ENCODE data around the gene ADAMTS6. TPM values are rescaled to one million over a fixed set of nuclear protein-coding genes. Genes with fewer than 3 reads are reported as not detected.
"Not testable (repeated sequence)": the region's sequence is repeated elsewhere in the genome, so short reads cannot be mapped to it uniquely, and the experiment has no call there.

ADAMTS6 gene
- total RNA-seq, 4 donors from 2014 or later: 0.05 to 0.49 (median 0.31) TPM

GRCh38 chr5:65190328-65191053 is 291.2 kb downstream of the ADAMTS6 start:
- intact Hi-C loops (cut with DNase I; ENCODE audit: low total_unique reads) (no loop called here), in situ Hi-C loops (cut with MboI; ENCODE audit: low sequenced_read_pairs in 4 of 4) (no loop called here)
- H3K4me1 ChIP-seq: no peaks in the 10 kb centered on the region
- no peaks in the 10 kb centered on the region for H3K9me3 ChIP-seq
- no peak overlapping the region for H3K4me3 ChIP-seq
- H3K27me3 ChIP-seq: no peaks in the 10 kb centered on the region
- no peak for TF ChIP-seq POLR2A (IDR thresholded peaks at IDR 0.05)
- TF ChIP-seq CTCF (IDR thresholded peaks at IDR 0.05 in 4 of 5, conservative IDR thresholded peaks at IDR 0.05 in 1 of 5): no peak
- no peaks in the 10 kb centered on the region for H3K36me3 ChIP-seq
- no peak overlapping the region for H3K27ac ChIP-seq
- peak in 1 of 2 donors; percentile 26 for ATAC-seq
- DNase-seq: no peak

- ATAC-seq (no peak), DNase-seq (no peak)
- Histone ChIP-seq H3K4me3 (no peak overlapping the region), H3K9me3 (no peaks in the 10 kb centered on the region), H3K36me3 (no peaks in the 10 kb centered on the region), H3K4me1 (no peaks in the 10 kb centered on the region), H3K27me3 (no peaks in the 10 kb centered on the region), H3K27ac (no peak overlapping the region)
- in situ Hi-C loops (cut with MboI; ENCODE audit: low sequenced_read_pairs in 4 of 4) (no loop called here), intact Hi-C loops (cut with DNase I; ENCODE audit: low total_unique reads) (no loop called here)
- no peak for TF ChIP-seq POLR2A (IDR thresholded peaks at IDR 0.05)
- no peak for TF ChIP-seq CTCF (IDR thresholded peaks at IDR 0.05 in 4 of 5, conservative IDR thresholded peaks at IDR 0.05 in 1 of 5)
These were observed 295.0 kb downstream of the ADAMTS6 start for GRCh38 chr5:65186646-65187227.

- ATAC-seq: no peak
- intact Hi-C loops (cut with DNase I; ENCODE audit: low total_unique reads): no loop called here
- H3K4me3 ChIP-seq: no peak overlapping the region
- H3K27me3 ChIP-seq: no peaks in the 10 kb centered on the region
- H3K27ac ChIP-seq: no peak overlapping the region
- in situ Hi-C loops (cut with MboI; ENCODE audit: low sequenced_read_pairs in 4 of 4): no loop called here
- TF ChIP-seq POLR2A (IDR thresholded peaks at IDR 0.05) (no peak), CTCF (IDR thresholded peaks at IDR 0.05 in 4 of 5, conservative IDR thresholded peaks at IDR 0.05 in 1 of 5) (no peak)
- H3K36me3 ChIP-seq: no peaks in the 10 kb centered on the region
- no peak for DNase-seq
- H3K9me3 ChIP-seq: no peaks in the 10 kb centered on the region
- H3K4me1 ChIP-seq: no peaks in the 10 kb centered on the region
These were observed 296.3 kb downstream of the ADAMTS6 start for GRCh38 chr5:65185468-65185867.

- no peaks in the 10 kb centered on the region for H3K9me3 ChIP-seq
- ATAC-seq (no peak), DNase-seq (no peak)
- H3K4me3 ChIP-seq: no peak overlapping the region
- no peaks in the 10 kb centered on the region for H3K27me3 ChIP-seq
- H3K27ac ChIP-seq: no peak overlapping the region
- H3K36me3 ChIP-seq: no peaks in the 10 kb centered on the region
- in situ Hi-C loops (cut with MboI; ENCODE audit: low sequenced_read_pairs in 4 of 4) (no loop called here), intact Hi-C loops (cut with DNase I; ENCODE audit: low total_unique reads) (no loop called here)
- TF ChIP-seq CTCF (IDR thresholded peaks at IDR 0.05 in 4 of 5, conservative IDR thresholded peaks at IDR 0.05 in 1 of 5) (no peak), POLR2A (IDR thresholded peaks at IDR 0.05) (no peak)
- no peaks in the 10 kb centered on the region for H3K4me1 ChIP-seq
These were observed 296.9 kb downstream of the ADAMTS6 start for GRCh38 chr5:65184780-65185179.

- ATAC-seq; H3K4me1 ChIP-seq; H3K9me3 ChIP-seq; intact Hi-C loops (cut with DNase I; ENCODE audit: low total_unique reads); H3K36me3 ChIP-seq; H3K4me3 ChIP-seq; DNase-seq; H3K27me3 ChIP-seq; H3K27ac ChIP-seq; in situ Hi-C loops (cut with MboI; ENCODE audit: low sequenced_read_pairs in 4 of 4): not testable (repeated sequence)
These were observed 307.5 kb downstream of the ADAMTS6 start for GRCh38 chr5:65174231-65174630.
